BJ (cell line): ENCODE measurements around the gene USP38. TPM values are rescaled to one million over a fixed set of nuclear protein-coding genes. Genes with fewer than 3 reads are reported as not detected.
A peak's percentile ranks its signal among the peaks of the same experiment; 100 is the strongest.

Experiments used
- CTCF ChIA-PET: fragments of 350-600 bp; formaldehyde crosslinking; extraction: SDS; loops from one replicate; lab custom pipeline; 2021; ENCODE audit warnings: antibody characterized with exemption, inconsistent platforms; lab: Yijun Ruan, JAX
- POLR2A ChIA-PET: fragments of 300-600 bp; sonication (Branson Sonifier 250); formaldehyde crosslinking; extraction: SDS; loops from one replicate; lab custom pipeline; 2021; ENCODE audit warnings: antibody characterized with exemption; lab: Charles Lee
- DNase-seq: peaks from one replicate; pipeline ENCODE4 v3.0.0-alpha.2; 2011; ENCODE audit warnings: low read depth
- H3K27me3 ChIP-seq: 2 replicates; pipeline ENCODE4 v1.6.0; 2011; ENCODE audit warnings: low read length; ENCODE audit not compliant: control insufficient read depth, insufficient read depth
- H3K36me3 ChIP-seq: 2 replicates; pipeline ENCODE4 v1.5.1; 2011; ENCODE audit warnings: low read length; ENCODE audit not compliant: control insufficient read depth, insufficient read depth
- H3K4me3 ChIP-seq: 2 replicates; pipeline ENCODE4 v1.5.1; 2011; ENCODE audit warnings: low read depth, mild to moderate bottlenecking, control low read depth, low read length
- polyA plus RNA-seq: library from polyadenylated mRNA; depleted of rRNA; stranded (reverse); fragments of >200 nt; gene quantifications from 2 replicates; pipeline ENCODE4 v1.2.3, GENCODE V29; 2011
- TF ChIP-seq, protein P1 (sequence below): IDR thresholded peaks from 2 replicates; pipeline ENCODE4 v1.5.1; 2011; ENCODE audit warnings: low read depth, mild to moderate bottlenecking, control low read depth, inconsistent platforms, low read length, moderate library complexity; ENCODE audit not compliant: insufficient read depth

The USP38 gene
- polyA plus RNA-seq, 1 experiment, result 10.8 TPM

DNA sequence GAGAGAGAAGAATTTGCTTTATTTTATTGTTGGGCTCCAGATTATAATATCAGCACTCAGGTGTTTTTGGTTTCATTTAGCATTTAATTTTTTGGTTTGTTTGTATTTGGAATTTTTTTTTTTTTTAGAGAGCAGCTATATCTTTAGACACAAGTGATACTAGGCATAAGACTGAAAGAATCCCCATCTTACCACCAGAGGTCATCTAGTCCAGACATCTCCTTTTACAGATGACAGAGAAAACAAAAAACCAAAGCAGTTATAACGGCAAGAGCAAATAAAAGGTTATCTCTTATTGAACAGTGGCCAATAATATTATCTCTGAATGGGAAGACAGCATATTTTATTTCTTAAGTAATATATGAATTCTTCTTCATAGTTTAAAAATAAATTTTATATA, 22.8 kb downstream of the USP38 start:
- TF ChIP-seq, protein P1, sequence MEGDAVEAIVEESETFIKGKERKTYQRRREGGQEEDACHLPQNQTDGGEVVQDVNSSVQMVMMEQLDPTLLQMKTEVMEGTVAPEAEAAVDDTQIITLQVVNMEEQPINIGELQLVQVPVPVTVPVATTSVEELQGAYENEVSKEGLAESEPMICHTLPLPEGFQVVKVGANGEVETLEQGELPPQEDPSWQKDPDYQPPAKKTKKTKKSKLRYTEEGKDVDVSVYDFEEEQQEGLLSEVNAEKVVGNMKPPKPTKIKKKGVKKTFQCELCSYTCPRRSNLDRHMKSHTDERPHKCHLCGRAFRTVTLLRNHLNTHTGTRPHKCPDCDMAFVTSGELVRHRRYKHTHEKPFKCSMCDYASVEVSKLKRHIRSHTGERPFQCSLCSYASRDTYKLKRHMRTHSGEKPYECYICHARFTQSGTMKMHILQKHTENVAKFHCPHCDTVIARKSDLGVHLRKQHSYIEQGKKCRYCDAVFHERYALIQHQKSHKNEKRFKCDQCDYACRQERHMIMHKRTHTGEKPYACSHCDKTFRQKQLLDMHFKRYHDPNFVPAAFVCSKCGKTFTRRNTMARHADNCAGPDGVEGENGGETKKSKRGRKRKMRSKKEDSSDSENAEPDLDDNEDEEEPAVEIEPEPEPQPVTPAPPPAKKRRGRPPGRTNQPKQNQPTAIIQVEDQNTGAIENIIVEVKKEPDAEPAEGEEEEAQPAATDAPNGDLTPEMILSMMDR, result peak; percentile 53
- POLR2A ChIA-PET, result no interaction called here

DNA sequence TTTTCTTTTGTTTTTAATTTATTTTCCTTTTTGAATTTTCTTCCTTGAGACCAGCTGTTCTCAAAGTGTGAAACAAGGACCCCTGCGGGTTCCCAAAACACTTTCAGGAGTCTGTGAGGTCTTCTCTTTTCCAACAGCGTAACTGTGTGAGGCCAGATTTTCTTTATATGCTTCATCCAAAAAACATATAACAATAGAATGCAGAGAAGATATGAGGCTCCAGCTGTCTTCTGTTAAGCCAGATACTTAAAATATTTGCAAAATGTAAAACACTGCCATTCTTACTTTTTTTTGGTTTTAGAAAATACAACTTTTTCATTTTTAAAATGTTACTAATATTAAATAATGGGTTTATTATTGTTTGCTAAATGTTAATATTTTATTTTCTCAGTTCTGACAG, 27.8 kb downstream of the USP38 start:
- Histone ChIP-seq H3K4me3 (no peak overlapping the region), H3K27me3 (no peaks in the 10 kb centered on the region), H3K36me3 (no peaks in the 10 kb centered on the region)
- no peak for DNase-seq
- TF ChIP-seq, protein P1, result no peak
- POLR2A ChIA-PET, result interaction anchor here (0.6 kb wide), 1 partner anchor 166 kb away, joined by 9 read pairs; no protein-coding TSS in a partner anchor
- CTCF ChIA-PET, result no interaction called here

More for the DNA sequence above, 22.8 kb downstream of the USP38 start:
- H3K4me3 ChIP-seq, result no peak overlapping the region
- CTCF ChIA-PET, result interaction anchor here (1.5 kb wide), 2 partner anchors 18 to 130 kb away, joined by 4 to 5 read pairs; partner anchors contain the start of gene GAB1
- no peak for DNase-seq
- no peaks in the 10 kb centered on the region for H3K27me3 ChIP-seq
- H3K36me3 ChIP-seq, result peaks cover 1% of the 10 kb centered on the region

DNA sequence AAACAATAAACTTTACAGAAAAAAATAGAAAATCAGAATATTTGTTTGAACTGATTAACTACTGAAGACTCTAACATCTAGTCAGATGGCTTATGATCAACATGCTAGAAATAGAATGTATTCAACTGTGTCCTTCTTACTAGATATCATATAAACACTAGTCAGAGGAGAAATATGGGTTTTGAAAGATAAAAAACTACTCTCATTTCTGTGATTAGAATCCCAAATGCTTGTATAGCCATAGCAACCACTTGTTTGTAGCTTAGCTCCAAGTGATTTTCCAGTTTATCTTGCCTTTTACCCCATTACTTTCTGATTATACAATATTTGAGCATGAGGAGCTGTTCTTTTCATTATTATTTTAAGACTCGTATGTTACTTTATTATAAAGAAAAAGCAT, 31.2 kb downstream of the USP38 start:
- ChIA-PET CTCF (no interaction called here), POLR2A (no interaction called here)
- H3K36me3 ChIP-seq, result peaks cover 1% of the 10 kb centered on the region; the same call in 1 of the 2 replicates
- TF ChIP-seq, protein P1, result no peak
- no peaks in the 10 kb centered on the region for H3K27me3 ChIP-seq
- DNase-seq, result no peak
- H3K4me3 ChIP-seq, result no peak overlapping the region

DNA sequence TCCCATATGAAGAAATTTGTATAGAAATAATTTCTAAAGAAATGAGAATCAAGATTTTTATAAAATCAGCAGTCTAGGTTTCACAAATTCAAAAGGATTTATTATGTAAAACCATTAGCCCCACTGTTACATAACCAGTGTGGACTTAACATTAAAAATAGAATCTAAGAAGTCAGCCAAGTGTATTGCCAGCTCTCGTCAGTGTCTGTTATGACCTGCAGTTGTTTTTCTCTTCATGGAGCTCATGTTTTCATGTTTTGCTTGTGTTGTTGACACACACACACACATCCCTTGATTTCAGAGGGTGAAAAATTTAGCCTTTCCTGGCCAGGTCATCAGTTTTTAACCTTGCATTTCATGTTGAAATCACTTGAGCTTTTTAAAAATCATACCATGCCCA, 39.5 kb downstream of the USP38 start:
- H3K4me3 ChIP-seq, result no peak overlapping the region
- TF ChIP-seq, protein P1, result no peak
- DNase-seq, result no peak
- H3K27me3 ChIP-seq, result no peaks in the 10 kb centered on the region
- peaks cover 1% of the 10 kb centered on the region; the same call in 1 of the 2 replicates for H3K36me3 ChIP-seq
- ChIA-PET CTCF (interaction anchor here (1.5 kb wide), 1 partner anchor 17 kb away, joined by 4 read pairs; no protein-coding TSS in a partner anchor), POLR2A (no interaction called here)

DNA sequence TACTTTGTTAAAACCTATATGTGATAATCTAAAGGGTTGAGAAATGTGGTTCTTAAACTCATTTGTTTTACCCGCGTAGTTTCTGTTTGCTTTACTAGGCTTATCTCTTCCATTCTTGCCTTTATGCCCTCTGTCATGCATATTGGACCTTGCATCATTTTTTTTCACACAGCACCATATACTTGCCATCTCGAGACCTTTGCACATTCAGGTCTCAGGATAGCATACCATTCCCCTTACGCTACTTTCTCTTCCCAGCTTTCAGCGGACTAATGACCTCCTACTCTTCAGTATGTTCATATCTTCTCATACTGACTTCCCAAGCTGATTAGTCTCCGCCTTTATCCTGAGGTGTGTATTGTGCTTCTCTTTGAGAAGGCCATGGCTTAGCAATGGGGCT, 40.5 kb downstream of the USP38 start:
- CTCF ChIA-PET, result interaction anchor here (1.5 kb wide), 1 partner anchor 18 kb away, joined by 4 read pairs; no protein-coding TSS in a partner anchor

More for the DNA sequence above, 40.5 kb downstream of the USP38 start:
- Histone ChIP-seq H3K27me3 (no peaks in the 10 kb centered on the region), H3K36me3 (peaks cover 1% of the 10 kb centered on the region; the same call in 1 of the 2 replicates), H3K4me3 (no peak overlapping the region)
- DNase-seq, result no peak
- TF ChIP-seq, protein P1, result no peak
- POLR2A ChIA-PET, result no interaction called here
